GM19463 (cell line): Measurements from ENCODE around the gene ZFP1.
"Not testable (repeated sequence)": the region's sequence is repeated elsewhere in the genome, so short reads cannot be mapped to it uniquely, and the experiment has no call there.

Experiments
- ATAC-seq: cut with Tn5 transposase; IDR thresholded peaks from one replicate; pipeline ENCODE4 v1.9.1; 2021; ENCODE audit warnings: mild to moderate bottlenecking, moderate library complexity; ENCODE audit not compliant: unreplicated experiment

Gene ZFP1

DNA sequence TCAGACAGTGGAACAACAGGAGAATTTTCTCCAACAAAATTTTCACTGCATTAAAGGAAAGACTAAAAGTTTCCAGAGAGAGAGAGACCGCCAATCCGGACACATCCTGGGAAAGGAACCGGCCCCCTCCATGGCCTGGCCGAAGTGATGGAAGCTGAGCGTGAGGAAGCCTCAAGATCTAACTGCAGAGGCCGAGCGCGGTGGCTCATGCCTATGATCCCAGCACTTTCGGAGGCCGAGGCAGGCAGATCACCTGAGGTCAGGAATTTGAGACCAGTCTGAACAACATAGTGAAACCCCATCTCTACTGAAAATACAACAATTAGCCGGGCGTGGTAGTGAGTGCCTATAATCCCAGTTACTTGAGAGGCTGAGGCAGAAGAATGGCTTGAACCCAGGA lies 54.8 kb downstream of the ZFP1 start:
- ATAC-seq = no peak

DNA sequence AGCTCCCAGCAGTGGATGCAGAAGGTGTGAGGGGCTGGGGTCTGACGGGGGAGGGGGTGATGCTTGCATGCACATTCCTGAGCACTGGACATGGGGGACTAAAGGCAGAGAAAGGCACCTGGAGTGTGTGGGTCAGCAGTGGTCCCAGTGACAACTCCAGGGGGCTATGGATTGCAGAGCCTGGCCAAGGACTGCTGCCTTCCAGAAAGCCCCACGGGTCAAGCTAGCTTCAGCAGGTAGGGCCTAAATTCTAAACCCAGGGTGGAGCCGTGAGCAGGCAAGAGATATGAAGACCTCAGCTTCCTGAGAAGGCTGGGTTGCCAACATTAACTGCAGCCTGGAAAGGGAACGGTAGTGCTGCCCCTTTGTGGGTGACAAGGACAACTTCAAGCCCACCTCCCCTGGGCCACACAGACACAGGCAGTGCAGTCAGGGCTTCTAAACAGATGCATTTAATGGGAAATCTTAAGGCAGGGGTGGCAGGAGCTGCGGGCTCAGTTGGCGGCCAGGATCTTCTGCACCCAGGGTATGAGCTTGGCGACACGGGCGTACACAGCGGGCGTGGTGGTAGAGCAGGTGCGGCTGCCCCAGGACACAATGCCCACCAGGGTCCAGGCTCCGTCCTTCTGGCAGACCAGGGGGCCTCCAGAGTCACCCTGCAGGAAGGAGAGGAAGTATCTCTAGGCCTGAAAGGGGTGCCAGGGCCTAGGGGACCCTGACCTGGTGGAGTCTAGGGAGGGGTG lies 55.5 kb downstream of the ZFP1 start:
- ATAC-seq = no peak

DNA sequence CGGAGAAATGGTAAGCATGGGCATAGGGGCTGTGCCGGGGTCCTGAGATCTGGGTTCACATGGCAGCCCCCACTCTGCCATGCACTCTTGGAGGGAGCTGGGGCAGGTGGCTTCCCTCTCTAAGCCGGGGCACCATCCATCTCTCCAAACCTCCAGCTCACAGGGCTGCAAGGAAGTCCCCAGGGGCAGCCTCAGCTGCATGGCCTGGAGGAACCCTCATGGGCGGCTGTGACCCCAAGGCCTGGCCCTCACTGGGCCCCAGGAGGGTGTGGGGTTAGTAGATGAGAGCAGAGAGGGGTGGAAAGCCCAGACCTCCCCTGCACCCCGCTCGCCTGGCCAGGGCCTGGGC lies 56.1 kb downstream of the ZFP1 start:
- no peak for ATAC-seq

DNA sequence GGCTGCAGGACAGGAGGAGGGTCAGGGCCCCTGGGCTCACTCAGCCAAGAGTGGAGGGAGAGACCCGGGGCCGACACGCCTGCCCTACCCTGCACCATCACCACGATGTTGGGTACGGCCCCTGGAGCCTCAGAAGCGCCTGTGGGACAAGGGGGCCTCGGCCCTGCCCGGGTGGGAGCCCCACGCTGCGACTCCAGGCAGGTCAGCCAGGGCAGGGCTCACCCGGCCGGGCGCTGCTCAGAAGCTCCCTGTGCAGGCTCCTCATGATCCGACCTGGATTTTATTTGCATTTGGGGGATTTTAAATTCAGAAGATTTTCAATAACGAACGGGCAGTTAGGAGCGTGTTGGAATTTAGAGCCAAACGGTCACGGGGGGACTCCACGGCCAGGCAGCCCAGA lies 56.6 kb downstream of the ZFP1 start:
- ATAC-seq = not testable (repeated sequence)

DNA sequence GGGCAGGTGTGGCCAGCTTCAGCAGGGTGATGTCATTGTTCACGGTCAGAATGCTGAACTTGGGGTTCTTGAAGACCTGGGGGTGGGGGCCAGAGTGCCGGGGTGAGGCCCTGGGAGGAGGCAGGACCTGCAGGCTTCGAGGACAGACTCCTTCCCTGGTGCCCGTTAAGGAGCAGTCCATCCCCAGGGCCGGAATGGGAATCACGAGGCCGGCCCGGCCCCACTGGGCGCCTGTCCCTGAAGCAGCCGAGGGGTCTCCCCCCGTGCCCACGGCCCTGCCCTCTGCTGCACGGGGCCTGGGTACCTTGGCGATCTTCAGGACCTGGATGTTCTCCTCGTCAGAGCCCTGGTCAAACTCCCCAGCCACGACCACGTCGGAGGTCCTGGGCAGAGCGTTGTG lies 57.1 kb downstream of the ZFP1 start:
- ATAC-seq = not testable (repeated sequence)

DNA sequence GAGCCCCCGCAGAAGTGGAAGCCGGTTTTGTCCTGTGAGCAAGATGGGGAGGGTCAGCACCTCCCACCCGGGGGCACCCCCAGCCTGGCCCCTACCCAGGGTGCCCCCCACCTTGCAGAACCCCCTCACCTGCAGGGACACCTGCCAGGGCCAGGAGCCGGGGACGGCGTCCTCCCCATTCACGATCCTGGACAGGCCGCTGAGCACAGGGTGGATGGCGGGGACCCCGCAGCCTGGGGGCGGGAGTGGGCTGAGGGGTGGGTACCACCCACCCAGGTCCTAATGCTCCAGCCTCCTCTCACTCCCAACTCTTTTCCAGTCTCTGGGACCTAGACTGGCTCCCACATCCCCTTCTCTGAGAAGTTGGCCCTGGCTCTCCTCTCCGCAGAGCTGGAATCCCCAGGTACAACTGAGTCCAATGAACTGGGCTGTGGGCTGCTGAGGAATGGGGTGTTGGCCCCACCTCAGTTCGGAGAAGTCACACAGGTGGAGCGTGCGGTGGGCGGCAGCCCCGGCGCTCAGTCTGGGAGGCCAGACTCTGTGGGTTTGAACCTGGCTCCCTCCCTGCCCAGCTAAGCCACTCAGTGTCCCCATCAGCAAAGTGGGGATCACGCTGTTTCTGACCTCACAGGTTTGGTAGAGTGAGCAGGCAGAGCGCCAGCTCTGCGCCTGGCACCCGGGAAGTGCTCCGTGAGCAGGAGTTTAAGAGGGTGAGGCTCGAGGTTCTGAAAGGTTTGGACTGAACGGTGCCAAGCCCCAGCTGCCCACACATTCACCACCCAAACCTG lies 57.8 kb downstream of the ZFP1 start:
- ATAC-seq = peak; percentile 33

DNA sequence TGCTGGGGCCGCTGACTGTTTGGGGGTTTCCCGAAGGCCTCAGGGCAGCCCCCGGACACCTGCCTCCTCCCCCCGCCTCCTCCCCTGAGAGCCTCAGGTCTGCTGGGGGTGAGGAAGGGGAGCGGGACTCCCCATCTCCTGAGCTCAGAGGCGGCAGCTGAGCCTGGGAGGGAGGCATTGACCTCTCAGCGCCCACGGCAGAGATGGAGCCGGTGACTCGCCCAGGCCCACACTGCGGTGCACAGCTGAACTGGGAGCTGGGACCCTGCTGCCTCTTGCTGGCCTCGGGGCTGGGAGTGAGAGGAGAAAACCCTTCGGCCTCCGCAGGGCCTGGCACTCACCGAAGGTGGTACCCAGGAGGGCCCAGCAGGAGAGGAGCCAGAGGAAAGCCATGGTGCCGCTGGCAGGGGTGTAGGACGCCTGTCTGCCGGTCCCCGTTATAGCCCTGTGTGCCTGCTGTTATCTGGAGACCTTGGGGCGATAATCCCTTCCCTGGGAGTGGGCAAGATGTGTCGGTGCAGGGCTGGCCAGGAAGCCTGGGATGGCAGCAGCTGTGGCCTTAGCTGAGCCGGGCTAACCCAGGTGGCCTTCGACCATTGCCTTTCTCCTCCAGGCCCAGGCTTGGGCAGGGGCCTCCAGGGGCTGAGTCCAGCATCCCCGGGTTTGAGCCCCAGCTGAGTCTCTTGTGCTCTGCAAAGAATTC lies 58.6 kb downstream of the ZFP1 start, which contains the start of gene CTRB2:
CTRB2 (minus strand) TSS at position 413 of the 703 bp plus-strand sequence; CDS start at position 393, 20 bp downstream.
- peak; percentile 60 for ATAC-seq

DNA sequence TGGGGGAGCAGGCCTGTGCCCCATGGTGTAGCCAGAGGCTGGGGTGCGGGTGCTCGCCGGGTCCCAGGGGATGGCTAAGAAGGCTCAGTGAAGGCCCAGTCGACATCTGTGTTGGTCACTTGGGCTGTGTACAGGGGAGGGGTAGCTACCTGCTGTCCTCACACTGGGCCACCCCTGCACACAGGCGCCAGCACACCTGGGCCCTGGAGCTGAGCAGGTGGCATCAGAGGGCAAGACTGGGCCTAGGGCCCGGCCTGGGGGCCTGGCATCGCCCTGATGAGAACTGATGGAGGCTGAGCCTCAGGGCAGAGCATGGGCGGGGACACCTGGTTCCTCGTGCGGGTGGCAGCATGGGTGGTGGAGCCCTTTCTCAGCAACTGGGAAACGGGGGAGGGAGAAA lies 59.5 kb downstream of the ZFP1 start:
- no peak for ATAC-seq

DNA sequence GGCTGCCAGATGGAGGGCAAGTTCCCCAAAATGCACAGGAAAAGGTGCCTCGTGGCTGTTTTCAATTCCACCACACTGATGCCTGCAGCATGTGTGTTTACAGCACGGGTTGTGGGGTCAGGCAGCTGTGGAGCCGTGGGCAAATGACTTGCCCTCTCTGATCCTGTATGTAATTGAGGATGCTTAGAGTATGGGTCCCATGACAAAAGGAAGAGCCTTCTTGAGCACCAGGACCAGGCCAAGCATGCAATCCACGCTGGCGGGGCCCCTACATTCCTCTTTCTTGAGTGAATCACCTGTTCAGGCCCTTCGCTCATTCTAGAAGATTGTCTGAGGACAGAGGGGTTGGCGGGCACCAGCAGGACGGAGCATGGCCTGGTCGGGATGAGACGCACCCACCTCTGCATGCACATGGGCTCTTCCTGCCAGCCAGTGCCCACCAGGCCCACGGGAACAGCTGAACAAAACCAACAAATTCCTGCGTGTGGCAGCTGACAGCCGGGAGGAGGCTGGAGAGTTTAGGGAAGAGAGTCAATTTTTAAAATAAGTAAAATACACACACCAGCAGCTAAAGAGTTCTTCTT lies 60.0 kb downstream of the ZFP1 start:
- ATAC-seq = no peak

DNA sequence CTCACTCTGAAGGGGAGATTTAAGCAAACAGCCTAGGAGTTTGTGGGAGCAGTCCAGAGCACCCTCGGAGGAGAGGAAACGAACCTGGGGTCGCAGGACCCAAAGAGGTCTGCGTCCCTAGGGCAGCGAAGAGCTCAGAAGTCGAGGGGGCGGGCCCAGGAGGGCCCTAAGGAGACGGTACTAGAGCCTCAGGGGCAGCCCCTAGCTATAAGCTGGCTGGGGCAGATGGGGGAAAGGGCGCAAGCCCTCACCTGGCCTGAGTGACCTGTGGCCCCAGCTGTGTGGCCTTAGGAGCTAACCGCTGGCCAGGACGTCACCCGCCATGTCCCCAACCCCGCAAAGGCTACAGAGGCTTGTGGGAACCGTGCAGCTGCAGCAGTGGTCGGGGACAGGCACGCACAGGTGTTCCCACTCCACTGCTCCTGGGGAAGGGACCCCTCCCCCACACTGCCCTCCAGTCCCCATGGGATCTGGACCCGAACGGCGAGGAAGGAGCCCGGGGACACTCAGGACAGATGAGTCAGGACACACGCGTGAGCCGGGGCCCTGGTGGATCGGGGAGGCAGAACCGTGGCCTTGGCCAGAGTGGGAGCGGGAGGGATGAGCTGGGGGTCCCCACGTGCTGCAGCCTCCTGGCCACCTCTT lies 60.7 kb downstream of the ZFP1 start:
- ATAC-seq = no peak

DNA sequence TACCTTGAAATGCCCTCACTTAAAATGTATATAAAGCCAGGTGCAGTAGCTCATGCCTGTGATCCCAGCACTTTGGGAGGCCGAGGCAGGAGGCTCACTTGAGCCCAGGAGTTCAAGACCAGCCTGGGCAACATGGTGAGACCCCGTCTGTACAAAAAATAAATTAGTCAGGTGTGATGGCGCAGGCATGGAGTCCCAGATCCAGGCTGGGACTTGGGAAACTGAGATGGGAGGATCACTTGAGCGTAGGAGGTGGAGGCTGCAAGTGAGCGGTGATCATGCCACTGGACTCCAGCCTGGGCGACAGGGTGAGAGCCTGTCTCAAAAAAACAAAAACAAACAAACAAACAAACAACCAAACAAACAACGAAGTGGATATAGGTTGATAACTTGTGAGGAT lies 61.2 kb downstream of the ZFP1 start:
- not testable (repeated sequence) for ATAC-seq

DNA sequence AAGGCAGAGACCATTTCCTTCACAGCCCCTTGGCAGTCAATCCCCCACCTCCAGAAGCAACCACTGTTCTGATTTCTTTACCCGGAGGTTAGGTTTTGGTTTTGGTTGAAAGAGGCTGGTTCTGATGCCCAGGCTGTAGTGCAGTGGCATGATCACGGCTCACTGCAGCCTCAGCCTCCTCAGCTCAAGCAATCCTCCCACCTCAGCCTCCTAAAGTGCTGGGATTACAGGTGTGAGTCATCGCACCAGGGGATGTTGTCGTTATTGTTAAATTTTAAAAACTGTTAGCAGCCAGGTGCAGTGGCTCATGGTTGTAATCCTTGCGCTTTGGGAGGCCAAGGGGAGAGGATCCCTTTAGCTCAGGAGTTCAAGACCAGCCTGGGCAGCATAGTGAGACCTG lies 61.6 kb downstream of the ZFP1 start:
- ATAC-seq = no peak

DNA sequence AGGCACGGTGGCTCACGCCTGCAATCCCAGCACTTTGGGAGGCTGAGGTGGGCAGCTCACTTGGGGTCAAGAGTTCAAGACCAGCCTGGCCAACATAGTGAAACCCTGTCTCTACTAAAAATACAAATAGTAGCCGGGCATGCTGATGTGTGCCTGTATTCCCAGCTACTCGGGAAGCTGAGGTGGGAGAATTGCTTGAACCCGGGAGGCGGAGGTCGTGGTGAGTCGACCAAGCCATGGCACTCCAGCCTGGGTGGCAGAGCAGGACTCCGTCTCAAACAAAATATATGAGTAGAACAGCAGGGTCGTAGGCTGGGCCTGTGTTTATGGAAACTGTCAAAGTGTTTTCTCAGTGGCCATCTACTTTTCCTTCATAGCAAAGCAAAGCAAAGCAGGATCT lies 63.0 kb downstream of the ZFP1 start:
- not testable (repeated sequence) for ATAC-seq

DNA sequence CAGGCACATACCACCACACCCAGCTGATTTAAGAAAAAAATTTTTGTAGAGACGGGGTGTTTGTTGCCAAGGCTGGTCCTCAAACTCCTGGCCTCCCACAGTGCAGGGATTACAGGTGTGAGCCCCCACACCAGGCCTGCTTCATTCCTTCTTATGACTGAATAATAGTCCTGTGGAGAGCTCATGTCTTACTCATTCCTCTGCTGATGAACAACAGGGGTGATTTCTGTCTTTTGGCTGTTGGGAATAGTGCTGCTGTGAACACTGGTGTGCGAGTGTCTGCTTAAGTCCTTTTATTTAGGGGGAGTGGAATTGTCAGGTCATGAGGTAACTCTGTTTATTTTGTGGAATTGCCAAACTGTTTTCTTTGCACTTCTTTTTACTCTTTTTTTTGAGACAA lies 67.8 kb downstream of the ZFP1 start:
- no peak for ATAC-seq

DNA sequence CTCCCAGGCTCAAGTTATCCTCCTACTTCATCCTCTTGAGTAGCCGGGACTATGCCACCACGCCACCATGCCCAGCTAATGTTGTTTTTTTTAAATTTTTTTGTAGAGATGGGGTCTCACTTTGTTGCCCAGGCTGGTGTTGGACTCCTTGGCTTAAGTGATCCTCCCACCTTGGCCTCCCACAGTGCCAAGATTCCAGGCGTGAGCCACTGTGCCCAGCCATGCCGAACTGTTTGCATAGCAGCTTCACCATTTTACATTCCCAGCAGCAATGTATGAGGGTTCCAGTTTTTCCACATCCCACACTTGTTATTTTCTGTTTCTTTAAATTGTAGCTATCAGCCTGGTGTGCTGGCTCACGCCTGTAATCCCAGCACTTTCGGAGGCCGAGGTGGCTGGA lies 68.3 kb downstream of the ZFP1 start:
- no peak for ATAC-seq

DNA sequence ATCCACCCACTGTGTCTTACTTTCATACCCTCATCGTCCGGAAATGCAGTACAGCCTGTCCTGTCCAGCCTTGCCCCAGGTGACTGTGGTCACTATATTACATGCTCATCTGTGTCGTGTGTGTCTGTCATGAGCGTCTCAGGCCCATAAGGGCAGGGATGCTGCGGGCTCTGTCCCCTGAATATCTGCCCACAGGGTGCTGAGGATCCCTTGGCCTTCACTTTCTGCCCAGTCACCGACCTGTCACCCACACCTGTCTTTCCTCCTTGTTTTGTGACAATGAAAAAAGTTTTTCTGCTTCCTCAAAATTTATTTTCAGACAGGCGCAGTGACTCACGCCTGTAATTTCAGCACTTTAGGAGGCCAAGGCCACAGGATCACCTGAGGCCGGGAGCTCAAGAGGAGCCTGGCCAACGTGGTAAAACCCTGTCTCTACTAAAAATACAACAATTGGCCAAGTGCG lies 69.1 kb downstream of the ZFP1 start:
- ATAC-seq = no peak

DNA sequence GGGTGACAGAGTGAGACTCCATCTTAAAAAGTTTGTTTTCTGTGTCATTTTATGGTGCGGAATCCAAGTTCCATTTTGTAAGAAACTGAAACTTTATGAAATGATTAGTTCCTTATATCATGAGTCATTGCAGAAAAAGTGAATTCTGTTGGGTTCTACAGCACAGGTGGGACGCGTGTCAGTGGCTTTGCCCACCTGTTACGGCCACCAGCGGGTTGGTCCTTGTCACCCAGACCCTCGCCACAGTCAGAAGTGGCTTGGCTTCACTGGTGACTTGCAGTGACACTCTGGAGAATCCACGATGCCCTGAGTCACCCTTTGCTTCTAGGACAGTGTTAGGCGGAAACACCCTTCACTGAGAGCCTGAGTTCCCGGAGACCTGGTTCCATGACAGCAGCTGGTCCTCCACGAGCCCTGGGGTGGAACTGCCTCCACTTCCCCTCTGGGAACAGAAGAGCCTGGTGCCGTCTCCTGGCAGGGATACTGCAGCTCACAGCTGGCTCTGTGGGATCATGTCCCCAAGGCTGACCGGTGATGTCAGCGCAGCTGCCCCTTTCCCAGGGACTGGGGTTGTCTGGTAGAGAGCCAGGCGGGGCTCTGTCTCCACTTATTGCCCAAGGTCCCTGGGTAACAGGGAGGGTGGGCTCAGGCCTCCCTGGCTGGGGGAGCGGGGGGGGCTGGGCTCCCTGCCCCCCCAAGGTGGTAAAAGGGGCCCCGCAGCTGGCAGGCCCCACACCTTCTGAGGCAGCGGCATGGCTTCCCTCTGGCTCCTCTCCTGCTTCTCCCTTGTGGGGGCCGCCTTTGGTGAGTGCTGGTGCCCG lies 70.1 kb downstream of the ZFP1 start, which contains the start of gene CTRB1:
CTRB1 (plus strand) TSS at position 733 of the 821 bp plus-strand sequence; CDS start at position 753, 20 bp downstream.
- ATAC-seq = peak; percentile 52

DNA sequence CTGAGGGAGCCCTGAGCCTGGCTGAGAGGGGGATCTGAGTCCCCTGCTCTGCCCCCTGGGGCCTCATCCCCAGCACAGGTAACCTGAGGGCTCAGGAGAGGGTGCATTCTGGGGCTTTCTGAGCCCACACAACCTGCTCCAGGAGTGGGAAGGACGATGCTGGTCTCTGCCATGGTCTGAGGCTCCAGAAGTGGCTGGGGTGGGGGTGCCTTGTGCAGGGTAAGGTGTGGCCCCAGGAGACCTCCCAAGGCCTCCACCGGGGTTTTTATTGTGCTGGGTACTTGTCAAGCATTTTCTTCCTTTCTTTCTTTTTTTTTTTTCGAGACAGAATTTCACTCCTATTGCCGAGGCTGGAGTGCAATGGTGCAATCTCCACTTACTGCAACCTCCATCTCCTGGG lies 70.8 kb downstream of the ZFP1 start:
- no peak for ATAC-seq

DNA sequence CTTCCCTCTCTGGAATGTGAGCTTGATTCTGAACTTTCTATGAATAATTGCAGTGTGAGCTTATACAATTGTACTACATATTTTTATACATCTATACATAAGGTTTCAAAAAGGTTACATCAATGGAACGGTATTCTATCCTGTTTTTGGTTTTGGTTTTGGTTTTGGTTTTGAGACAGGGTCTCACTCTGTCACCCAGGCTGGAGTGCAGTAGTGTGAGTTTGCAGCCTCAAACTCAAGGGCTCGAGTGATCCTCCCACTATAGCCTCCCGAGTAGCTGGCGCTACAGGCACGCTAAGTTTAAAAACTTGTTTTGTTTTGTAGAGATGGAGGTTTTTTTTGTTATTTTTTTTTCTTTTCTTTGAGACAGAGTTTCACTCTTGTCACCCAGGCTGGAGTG lies 71.5 kb downstream of the ZFP1 start:
- peak; percentile 70 for ATAC-seq
